NCI-H510A (cell line): Measurements from ENCODE around the gene BTNL2.
"Not testable (repeated sequence)": the region's sequence is repeated elsewhere in the genome, so short reads cannot be mapped to it uniquely, and the experiment has no call there.

Experiments used
- DNase-seq: peaks from one replicate; lab custom pipeline; 2025; lab: John Stamatoyannopoulos, UW

Gene BTNL2

GRCh38 chr6:32370505-32370904 lies 36.5 kb downstream of the BTNL2 start:
- DNase-seq, result no peak

GRCh38 chr6:32369660-32370059 lies 37.3 kb downstream of the BTNL2 start:
- DNase-seq, result no peak

GRCh38 chr6:32367644-32368043 lies 39.3 kb downstream of the BTNL2 start:
- no peak for DNase-seq

GRCh38 chr6:32359225-32359624 lies 47.8 kb downstream of the BTNL2 start:
- DNase-seq, result not testable (repeated sequence)

DNA sequence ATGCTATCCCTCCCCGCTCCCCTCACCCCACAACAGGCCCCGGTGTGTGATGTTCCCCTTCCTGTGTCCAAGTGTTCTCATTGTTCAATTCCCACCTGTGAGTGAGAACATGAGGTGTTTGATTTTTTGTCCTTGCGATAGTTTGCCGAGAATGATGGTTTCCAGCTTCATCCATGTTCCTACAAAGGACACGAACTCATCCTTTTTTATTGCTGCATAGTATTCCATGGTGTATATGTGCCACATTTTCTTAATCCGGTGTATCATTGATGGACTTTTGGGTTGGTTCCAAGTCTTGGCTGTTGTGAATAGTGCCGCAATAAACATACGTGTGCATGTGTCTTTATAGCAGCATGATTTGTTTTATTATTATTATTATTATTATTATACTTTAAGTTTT lies 48.4 kb downstream of the BTNL2 start:
- not testable (repeated sequence) for DNase-seq

DNA sequence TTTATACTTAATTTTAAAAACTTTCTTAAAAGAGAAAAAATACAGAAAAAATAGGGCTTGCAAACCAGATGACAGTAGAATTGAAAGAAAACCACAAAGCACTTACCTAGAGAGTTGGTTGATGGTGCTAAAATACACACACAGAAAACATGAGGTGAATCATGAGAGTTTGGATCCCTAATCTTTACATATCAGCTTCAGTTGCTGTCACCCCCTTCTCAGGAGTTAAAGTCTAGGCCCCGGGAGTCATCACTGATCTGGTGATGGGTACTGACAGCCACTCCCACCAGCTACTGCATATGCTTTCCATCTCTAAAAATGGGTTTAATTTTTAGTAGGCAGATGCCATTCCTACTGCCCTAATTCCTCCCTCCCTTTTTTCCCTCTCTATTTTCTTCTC lies 52.0 kb downstream of the BTNL2 start:
- no peak for DNase-seq

- no peak for DNase-seq
Measured at GRCh38 chr6:32353348-32353747, 53.6 kb downstream of the BTNL2 start.
